Endodermal cell (in vitro differentiated cells): ENCODE results near the gene RAB27B. TPM values are rescaled to one million over a fixed set of nuclear protein-coding genes. Genes with fewer than 3 reads are reported as not detected.

Source experiments
- DNase-seq: peaks from one replicate; pipeline ENCODE4 v3.0.0-alpha.2; 2017
- H3K27ac ChIP-seq: 2 replicates; pipeline ENCODE4 v1.5.1; 2013; ENCODE audit warnings: mild to moderate bottlenecking, low read depth, low read length, moderate library complexity
- H3K27me3 ChIP-seq: 2 replicates; pipeline ENCODE4 v1.6.1; 2013; ENCODE audit warnings: mild to moderate bottlenecking, low read length, moderate library complexity; ENCODE audit not compliant: insufficient read depth, control insufficient read depth, poor library complexity, severe bottlenecking
- H3K36me3 ChIP-seq: 2 replicates; pipeline ENCODE4 v1.7.0; 2013; ENCODE audit warnings: mild to moderate bottlenecking, low read length, moderate library complexity; ENCODE audit not compliant: control insufficient read depth, insufficient read depth
- H3K4me1 ChIP-seq: one replicate; pipeline ENCODE4 v1.7.0; 2013; ENCODE audit warnings: low read length; ENCODE audit not compliant: control insufficient read depth, insufficient read depth
- H3K4me3 ChIP-seq: 2 replicates; pipeline ENCODE4 v1.5.1; 2013; ENCODE audit warnings: mild to moderate bottlenecking, low read length, moderate library complexity
- H3K9ac ChIP-seq: 2 replicates; pipeline ENCODE4 v1.6.1; 2013; ENCODE audit warnings: mild to moderate bottlenecking, low read length, moderate library complexity; ENCODE audit not compliant: poor library complexity, severe bottlenecking; ENCODE audit errors: extremely low read depth
- H3K9me3 ChIP-seq: 2 replicates; pipeline ENCODE4 v1.6.1; 2013; ENCODE audit warnings: mild to moderate bottlenecking, low read length, moderate library complexity; ENCODE audit not compliant: control insufficient read depth
- H3K27ac Mint-ChIP-seq: 2 replicates; pipeline ENCODE4 v1.8.0; 2020; ENCODE audit warnings: mixed read lengths
- H3K27me3 Mint-ChIP-seq: 2 replicates; pipeline ENCODE4 v1.8.0; 2021; ENCODE audit warnings: mild to moderate bottlenecking, mixed read lengths; ENCODE audit not compliant: insufficient read depth
- H3K36me3 Mint-ChIP-seq: 2 replicates; pipeline ENCODE4 v1.8.0; 2020; ENCODE audit warnings: low read depth, mixed read lengths
- H3K4me1 Mint-ChIP-seq: 2 replicates; pipeline ENCODE4 v1.8.0; 2020; ENCODE audit warnings: mixed read lengths
- H3K4me3 Mint-ChIP-seq: 2 replicates; pipeline ENCODE4 v1.8.0; 2020; ENCODE audit warnings: mild to moderate bottlenecking, moderate library complexity, mixed read lengths
- H3K9me3 Mint-ChIP-seq: 2 replicates; pipeline ENCODE4 v1.8.0; 2020; ENCODE audit warnings: mild to moderate bottlenecking, mixed read lengths
- CTCF ChIP-seq: fragments of 200-600 bp; sonication (generic); conservative IDR thresholded peaks from 2 replicates; pipeline ENCODE4 v1.5.0; 2021; ENCODE audit warnings: antibody characterized with exemption, mild to moderate bottlenecking
- WGBS, 2 experiments: methylation state at CpG; one replicate each; pipeline versions ENCODE4 v1.1.5 to v1.1.7; 2013; ENCODE audit warnings: missing lambda C conversion rate in 2 of 2, mixed read lengths in 1 of 2; ENCODE audit not compliant: insufficient coverage in 1 of 2, insufficient read length in 1 of 2; 5-methylcytosine and 5-hydroxymethylcytosine counted together
- total RNA-seq, 2 donors: library from RNA; stranded (reverse); fragmentation: NEBNext Ultra II Directional in 1 of 2; extraction: Animal tissue kit (Norgen Biotek cat#: 25700) in 1 of 2; gene quantifications; 2 replicates in 1 of 2; 3 replicates in 1 of 2; pipeline ENCODE4 v1.2.1, GENCODE V29; 2021

Gene RAB27B
- total RNA-seq, 2 donors from 2014 or later = 0.40 to 0.99 TPM

- no peak for DNase-seq
- Mint-ChIP-seq H3K27ac (no peak overlapping the region), H3K4me3 (no peak overlapping the region), H3K27me3 (no peaks in the 10 kb centered on the region), H3K36me3 (no peaks in the 10 kb centered on the region), H3K4me1 (peaks cover 23% of the 10 kb centered on the region), H3K9me3 (no peaks in the 10 kb centered on the region)
- Histone ChIP-seq H3K4me3 (no peak overlapping the region), H3K27me3 (no peaks in the 10 kb centered on the region), H3K4me1 (peaks cover 8% of the 10 kb centered on the region), H3K9me3 (no peaks in the 10 kb centered on the region), H3K9ac (no peak overlapping the region), H3K27ac (no peak overlapping the region), H3K36me3 (no peaks in the 10 kb centered on the region)
- no peak for TF ChIP-seq CTCF
- 100% methylated on average over 2 of the region's 2 CpGs; no CpG with 5 or more reads in 1 of the 2 experiments for WGBS, 2 experiments
Measured at GRCh38 chr18:54812885-54813284, 15.4 kb upstream of the RAB27B start.

GRCh38 chr18:54813305-54813704 is 15.0 kb upstream of the RAB27B start:
- peaks cover 27% of the 10 kb centered on the region for H3K4me1 Mint-ChIP-seq
- Histone ChIP-seq H3K4me1 (peaks cover 8% of the 10 kb centered on the region), H3K36me3 (no peaks in the 10 kb centered on the region), H3K9ac (no peak overlapping the region), H3K27me3 (no peaks in the 10 kb centered on the region), H3K9me3 (no peaks in the 10 kb centered on the region), H3K27ac (no peak overlapping the region), H3K4me3 (no peak overlapping the region)
- no peak overlapping the region for H3K4me3 Mint-ChIP-seq
- no peak overlapping the region for H3K27ac Mint-ChIP-seq
- no peak for TF ChIP-seq CTCF
- DNase-seq = no peak
- H3K27me3 Mint-ChIP-seq = no peaks in the 10 kb centered on the region
- no peaks in the 10 kb centered on the region for H3K9me3 Mint-ChIP-seq
- 92% methylated on average over 1 of the region's 1 CpG; no CpG with 5 or more reads in 1 of the 2 experiments for WGBS, 2 experiments
- H3K36me3 Mint-ChIP-seq = no peaks in the 10 kb centered on the region

GRCh38 chr18:54813977-54814565 is 14.2 kb upstream of the RAB27B start:
- H3K4me1 ChIP-seq = peaks cover 8% of the 10 kb centered on the region
- H3K9ac ChIP-seq = no peak overlapping the region
- H3K36me3 ChIP-seq = no peaks in the 10 kb centered on the region
- Mint-ChIP-seq H3K36me3 (no peaks in the 10 kb centered on the region), H3K27ac (no peak overlapping the region), H3K4me3 (no peak overlapping the region), H3K9me3 (no peaks in the 10 kb centered on the region), H3K27me3 (no peaks in the 10 kb centered on the region), H3K4me1 (peaks cover 30% of the 10 kb centered on the region)
- no peaks in the 10 kb centered on the region for H3K9me3 ChIP-seq
- TF ChIP-seq CTCF = no peak
- H3K27me3 ChIP-seq = no peaks in the 10 kb centered on the region
- no peak overlapping the region for H3K4me3 ChIP-seq
- WGBS, 2 experiments = 73% methylated on average over 1 of the region's 1 CpG; no CpG with 5 or more reads in 1 of the 2 experiments
- DNase-seq = no peak
- no peak overlapping the region for H3K27ac ChIP-seq
